K562 (cell line): ENCODE data around the gene AIPL1. TPM values are rescaled to one million over a fixed set of nuclear protein-coding genes. Genes with fewer than 3 reads are reported as not detected.

Experiments
- ATAC-seq: fragments of 200-7000 bp; cut with Tn5 transposase; 3 replicates; pipeline ENCODE4 v1.9.1; 2020; ENCODE audit warnings: moderate library complexity
- BruUV-seq: library from RNA; stranded (reverse); fragments of 400-500 nt; replicated peaks from 2 replicates; lab custom pipeline; 2021; lab: Mats Ljungman, UMichigan
- CTCF ChIA-PET: fragments of 300-600 bp; formaldehyde crosslinking; extraction: SDS; loops from one replicate; lab custom pipeline; 2021; ENCODE audit warnings: low intra/inter-chr PET ratio; lab: Yijun Ruan, JAX
- POLR2A ChIA-PET: fragments of 300-600, 350-650 bp; sonication (Branson Sonifier 250); formaldehyde crosslinking; extraction: SDS; loops from one replicate; lab custom pipeline; 2021; ENCODE audit warnings: antibody characterized with exemption, inconsistent platforms; lab: Yijun Ruan, JAX
- DNase-seq, 4 experiments: peaks; one replicate each; pipeline versions ENCODE4 v3.0.0 to v3.0.0-alpha.2; 2011 to 2018; ENCODE audit warnings: low spot score in 3 of 4, mixed read lengths in 3 of 4; ENCODE audit errors: extremely low read depth in 1 of 4
- FAIRE-seq: peaks from 2 replicates; lab custom pipeline; 2011; peaks lifted over from hg19 to GRCh38; lab: Jason Lieb, UNC
- H2AFZ ChIP-seq: 2 replicates; pipeline ENCODE4 v1.6.0; 2011; ENCODE audit warnings: low read depth, low read length, control low read depth, inconsistent platforms
- H3K27ac ChIP-seq: fragments of 200-600 bp; 3 replicates; pipeline ENCODE4 v1.8.0; 2011; ENCODE audit warnings: low read depth, mild to moderate bottlenecking, control low read depth, inconsistent platforms, low read length, moderate library complexity, mixed read lengths; ENCODE audit errors: extremely low read depth
- H3K27me3 ChIP-seq, 2 experiments: fragments of 300-600 bp in 1 of 2; 2 replicates in 1 of 2; 3 replicates in 1 of 2; pipeline versions ENCODE4 v1.6.0 to v1.8.0; 2011; ENCODE audit warnings: inconsistent platforms in 2 of 2, low read length in 2 of 2, mild to moderate bottlenecking in 1 of 2, mixed read lengths in 1 of 2, moderate library complexity in 1 of 2; ENCODE audit not compliant: control insufficient read depth in 2 of 2, insufficient read depth in 2 of 2
- H3K36me3 ChIP-seq: fragments of 300-600 bp; 3 replicates; pipeline ENCODE4 v1.8.0; 2011; ENCODE audit warnings: mild to moderate bottlenecking, low read length, inconsistent platforms; ENCODE audit not compliant: control insufficient read depth, insufficient read depth
- H3K4me1 ChIP-seq, 2 experiments: fragments of 200-600 bp in 1 of 2; replicated peaks in 1 of 2; 2 replicates in 1 of 2; 3 replicates in 1 of 2; pipeline versions ENCODE4 v1.5.1 to v1.8.0; 2011; ENCODE audit warnings: inconsistent platforms in 2 of 2, low read length in 2 of 2, mild to moderate bottlenecking in 1 of 2, mixed read lengths in 1 of 2, moderate library complexity in 1 of 2; ENCODE audit not compliant: control insufficient read depth in 2 of 2, insufficient read depth in 2 of 2
- H3K4me2 ChIP-seq: 2 replicates; pipeline ENCODE4 v1.6.1; 2011; ENCODE audit warnings: low read length, control low read depth, inconsistent platforms, mixed read lengths; ENCODE audit not compliant: insufficient read depth
- H3K4me3 ChIP-seq: fragments of 200-600 bp; sonication (generic), shearing (Covaris generic); 2 replicates; pipeline ENCODE4 v1.5.1; 2016; ENCODE audit warnings: control low read depth, inconsistent platforms
- H3K79me2 ChIP-seq: fragments of 200-600 bp; 3 replicates; pipeline ENCODE4 v1.8.0; 2011; ENCODE audit warnings: low read length, inconsistent platforms; ENCODE audit not compliant: control insufficient read depth, insufficient read depth
- H3K9ac ChIP-seq, 2 experiments: 2 replicates each; pipeline versions ENCODE4 v1.6.0 to v1.6.1; 2011; ENCODE audit warnings: low read depth in 2 of 2, low read length in 2 of 2, control low read depth in 1 of 2, inconsistent platforms in 1 of 2, mild to moderate bottlenecking in 1 of 2, mixed read lengths in 1 of 2; ENCODE audit not compliant: insufficient read depth in 1 of 2
- H3K9me1 ChIP-seq: one replicate; pipeline ENCODE4 v1.6.0; 2011; ENCODE audit warnings: inconsistent platforms, mild to moderate bottlenecking, low read length, moderate library complexity; ENCODE audit not compliant: control insufficient read depth, insufficient read depth
- H3K9me3 ChIP-seq: replicated peaks from 2 replicates; pipeline ENCODE4 v1.5.1; 2011; ENCODE audit warnings: low read depth, low read length, inconsistent platforms; ENCODE audit not compliant: control insufficient read depth, insufficient read depth
- H4K20me1 ChIP-seq: replicated peaks from 2 replicates; pipeline ENCODE4 v1.6.1; 2011; ENCODE audit warnings: low read length, inconsistent platforms, mixed read lengths; ENCODE audit not compliant: control insufficient read depth, insufficient read depth
- CXXC5 ChIP-seq: fragments of 250-450 bp; sonication (Bioruptor Pico); IDR thresholded peaks from 2 replicates; pipeline ENCODE4 v1.8.0; 2022; ENCODE audit warnings: inconsistent platforms, mild to moderate bottlenecking, moderate library complexity
- HDAC8 ChIP-seq: fragments of 450-650 bp; IDR thresholded peaks from 2 replicates; pipeline ENCODE4 v1.6.1; 2016; ENCODE audit warnings: mild to moderate bottlenecking, missing genetic modification characterization, moderate library complexity, missing compliant biosample characterization
- HMGXB4 ChIP-seq: sonication (generic); formaldehyde crosslinking; IDR thresholded peaks from 2 replicates; pipeline ENCODE4 v1.8.1; 2023; ENCODE audit warnings: mild to moderate bottlenecking, missing genetic modification reagents
- MTA3 ChIP-seq: fragments of 450-650 bp; formaldehyde crosslinking; IDR thresholded peaks from 2 replicates; pipeline ENCODE4 v1.6.1; 2017; ENCODE audit warnings: mild to moderate bottlenecking, borderline replicate concordance
- NR1H2 ChIP-seq: sonication (generic); formaldehyde crosslinking; IDR thresholded peaks from 2 replicates; pipeline ENCODE4 v1.4.0; 2020; ENCODE audit warnings: mild to moderate bottlenecking, missing genetic modification reagents
- PATZ1 ChIP-seq: fragments of 250-450 bp; sonication (Bioruptor Pico); IDR thresholded peaks from 2 replicates; pipeline ENCODE4 v1.5.0; 2020; ENCODE audit warnings: mild to moderate bottlenecking, borderline replicate concordance
- RFX5 ChIP-seq: IDR thresholded peaks from 2 replicates; pipeline ENCODE4 v1.6.1; 2011; ENCODE audit warnings: low read depth, mild to moderate bottlenecking, improper control_type of control experiment, low read length
- SMARCC2 ChIP-seq: fragments of 450-650 bp; IDR thresholded peaks from 2 replicates; pipeline ENCODE4 v1.6.1; 2017; ENCODE audit warnings: antibody characterized with exemption, moderate library complexity, mild to moderate bottlenecking, low read depth
- ZBTB26 ChIP-seq: fragments of 450-650 bp; formaldehyde crosslinking; IDR thresholded peaks from 2 replicates; pipeline ENCODE4 v1.4.0; 2022; ENCODE audit warnings: missing genetic modification characterization
- ZEB2 ChIP-seq: fragments of 450-650 bp; IDR thresholded peaks from 2 replicates; pipeline ENCODE4 v1.6.1; 2016
- WGBS: fragments of 100-300 bp; shearing (Covaris generic); methylation state at CpG from one replicate; pipeline ENCODE4 v1.1.6; 2016; ENCODE audit warnings: low coverage, mixed read lengths; ENCODE audit not compliant: insufficient coverage; ENCODE audit errors: missing lambda C conversion rate; 5-methylcytosine and 5-hydroxymethylcytosine counted together
- in situ Hi-C: fragments of 300-500 bp; cut with MboI; formaldehyde crosslinking; loops from 4 replicates; pipeline ENCODE4 v1.15.0; 2018; ENCODE audit warnings: inconsistent platforms, mixed read lengths
- intact Hi-C: fragments of 100-400 bp; cut with micrococcal nuclease; formaldehyde crosslinking; loops from 2 replicates; pipeline ENCODE4 v1.14.2; 2022
- polyA plus RNA-seq, 8 experiments: library from polyadenylated mRNA; depleted of rRNA in 4 of 8; stranded (reverse) in 5 of 8; unstranded in 3 of 8; fragments of >200 nt; fragmentation: Nextera tagmentation in 2 of 8; fragmentation: Illumina TruSeq in 1 of 8; extraction: Ambion mirVana in 2 of 8; extraction: Trizol in 1 of 8; gene quantifications; 2 replicates each; pipeline versions ENCODE4 v1.2.1 to v1.2.3, GENCODE V29; 2011 to 2014; ENCODE audit warnings: inconsistent platforms in 1 of 8, missing spikeins in 1 of 8
- total RNA-seq, 7 experiments: library from RNA; depleted of rRNA in 6 of 7; stranded (reverse); fragments of >200 nt in 6 of 7; fragmentation: Illumina TruSeq in 2 of 7; extraction: Trizol in 2 of 7; gene quantifications; 2 replicates each; pipeline versions ENCODE4 v1.2.1 to v1.2.3, GENCODE V29; 2011 to 2021; ENCODE audit warnings: low replicate concordance in 1 of 7

Gene AIPL1
- total and polyA plus RNA-seq, 9 of the 15 experiments (the other 6 are each of a cell fraction or from before 2014, with no cell fraction given): not detected

GRCh38 chr17:6473128-6473767, 38.3 kb upstream of the AIPL1 start (continued):
- TF ChIP-seq PATZ1 (CRISPR knock-in tag): no peak
- TF ChIP-seq RFX5: no peak
- no peak for TF ChIP-seq ZBTB26 (CRISPR knock-in tag)
- no peak for TF ChIP-seq NR1H2 (CRISPR knock-in tag)
- TF ChIP-seq HDAC8 (tag): no peak
- TF ChIP-seq, all 486 proteins: peak for 9

- intact Hi-C loops: no loop called here
Observed at GRCh38 chr17:6472517-6472916, 37.6 kb upstream of the AIPL1 start.

More at GRCh38 chr17:6472517-6472916, 37.6 kb upstream of the AIPL1 start:
- Histone ChIP-seq H3K9me1 (no peaks in the 10 kb centered on the region), H2AFZ (no peak overlapping the region), H3K4me3 (no peak overlapping the region), H3K4me1 (peaks cover 8 to 15% of the 10 kb centered on the region in 2 experiments; a peak in 4 of 5 replicates), H3K9me3 (no peaks in the 10 kb centered on the region), H3K79me2 (no peaks in the 10 kb centered on the region), H3K4me2 (no peak overlapping the region), H3K9ac (peak overlapping the region in 1 of 2 experiments; percentile 45; a peak in 2 of 4 replicates), H3K27ac (no peak overlapping the region), H4K20me1 (0 out of 2 replicates have a peak, but pooled peaks cover 7% of the 10 kb centered on the region), H3K27me3 (no peaks in the 10 kb centered on the region; a peak in 1 of 5 replicates), H3K36me3 (no peaks in the 10 kb centered on the region)
- WGBS: 56% methylated on average over 7 of the region's 10 CpGs
- no peak for TF ChIP-seq HMGXB4 (CRISPR knock-in tag)
- TF ChIP-seq MTA3: no peak
- TF ChIP-seq ZEB2: no peak
- no peak for TF ChIP-seq CXXC5 (CRISPR knock-in tag)
- TF ChIP-seq SMARCC2: no peak
- in situ Hi-C loops: loop anchor here (5.0 kb wide), 1 partner anchor 40 kb away; no protein-coding TSS in a partner anchor
- BruUV-seq: no TSS peak
- no peak for ATAC-seq
- FAIRE-seq: no peak
- CTCF ChIA-PET: no interaction called here
- DNase-seq: no peak
- POLR2A ChIA-PET: interaction anchor here (0.7 kb wide), 2 partner anchors 16 to 164 kb away, joined by 3 to 4 read pairs; no protein-coding TSS in a partner anchor
